GM19238 (cell line): ENCODE data around the gene NLGN4Y.

Experiments used
- DNase-seq: peaks from one replicate; pipeline ENCODE4 v3.0.0; 2011; ENCODE audit warnings: low spot score; ENCODE audit not compliant: insufficient read length

NLGN4Y gene

DNA sequence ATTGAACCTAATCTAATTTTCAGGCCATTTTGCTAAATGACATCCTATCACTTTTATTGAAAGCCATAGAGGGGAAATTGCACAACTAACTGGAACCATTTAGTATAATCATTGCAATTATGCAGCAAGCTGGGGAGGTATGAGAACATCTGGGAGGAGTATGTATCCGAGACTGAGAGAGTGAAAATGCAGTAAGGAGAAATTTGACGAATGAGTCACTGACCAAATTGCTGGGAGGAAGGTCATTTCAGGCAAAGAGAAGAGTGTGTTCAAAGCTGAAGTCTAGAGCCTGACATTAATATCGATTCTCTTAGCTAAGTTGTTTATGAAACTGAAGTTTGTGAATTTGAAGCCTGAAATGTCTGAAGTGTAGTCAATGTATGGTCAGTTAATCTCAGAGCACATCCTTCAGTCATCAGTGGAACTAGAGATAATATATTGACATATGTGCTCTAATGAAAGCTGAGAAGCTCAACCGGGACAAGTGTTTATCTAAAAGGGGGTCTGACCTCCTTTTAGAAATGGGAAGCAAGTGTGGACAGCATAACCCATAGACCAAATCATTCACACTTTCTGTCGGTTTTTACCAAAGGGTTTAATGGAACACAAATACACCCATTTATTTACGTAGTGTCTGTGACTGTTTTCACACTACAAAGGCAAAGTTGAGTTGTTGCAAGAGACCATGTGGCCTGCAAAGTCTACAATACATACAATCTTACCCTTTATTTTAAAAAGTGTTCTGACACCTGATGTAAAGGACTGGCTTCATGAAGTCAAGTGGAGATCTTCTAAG, 120.0 kb downstream of the NLGN4Y start:
- no peak for DNase-seq

DNA sequence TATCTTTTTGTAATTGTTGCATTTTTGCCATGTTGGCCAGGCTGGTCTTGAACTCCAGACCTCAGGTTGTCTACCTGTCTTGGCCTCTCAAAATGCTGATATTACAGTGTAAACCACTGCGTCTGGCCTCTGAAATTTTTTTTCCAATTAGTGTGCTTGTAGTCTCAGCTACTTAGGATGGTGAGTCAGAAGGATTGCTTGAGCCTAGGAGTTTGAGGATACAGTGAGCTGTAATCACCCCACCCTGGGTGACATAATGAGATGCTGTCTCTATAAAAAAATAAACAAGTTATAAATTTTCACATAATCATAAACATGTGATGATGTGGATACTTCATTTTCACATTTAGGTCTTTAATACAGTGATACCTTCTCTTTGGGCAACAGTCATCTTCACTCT, 154.9 kb downstream of the NLGN4Y start:
- DNase-seq = no peak

DNA sequence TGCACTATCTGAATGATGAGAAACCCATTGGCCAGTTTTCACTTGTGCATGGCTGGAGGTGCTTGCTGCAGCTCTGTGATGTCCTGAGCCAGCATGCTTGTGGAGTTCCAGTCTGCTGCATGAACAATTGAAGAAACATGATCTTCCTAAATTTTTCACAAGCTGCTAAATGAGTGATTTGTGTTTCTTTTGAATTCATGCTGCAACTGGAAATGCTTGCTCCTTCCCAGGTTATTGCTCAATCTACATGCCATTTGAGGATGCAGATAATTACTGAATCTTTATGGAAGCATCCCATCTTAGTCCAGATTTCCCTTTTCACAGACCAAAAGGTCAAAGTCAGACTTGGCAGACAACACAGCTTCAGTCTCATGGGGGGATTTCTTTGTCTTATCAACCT, 170.2 kb downstream of the NLGN4Y start:
- no peak for DNase-seq

DNA sequence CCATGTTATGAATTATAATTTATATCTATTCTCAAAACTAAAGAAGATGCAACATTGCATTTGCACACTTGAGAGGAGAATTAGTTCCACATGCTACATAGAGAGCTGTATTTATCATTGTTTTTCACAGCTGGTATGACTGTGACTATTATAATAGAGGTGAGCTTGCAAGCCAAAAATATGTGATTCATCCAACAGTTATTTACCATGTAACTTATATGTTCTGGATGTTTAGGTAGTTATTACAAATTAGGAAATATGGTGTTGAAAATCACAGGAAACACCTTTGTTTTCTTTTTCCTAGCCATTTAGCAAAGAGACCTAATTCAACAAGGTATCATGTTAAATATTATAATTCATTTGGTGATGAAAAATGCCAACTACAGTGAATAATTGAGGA, 183.8 kb downstream of the NLGN4Y start:
- no peak for DNase-seq

DNA sequence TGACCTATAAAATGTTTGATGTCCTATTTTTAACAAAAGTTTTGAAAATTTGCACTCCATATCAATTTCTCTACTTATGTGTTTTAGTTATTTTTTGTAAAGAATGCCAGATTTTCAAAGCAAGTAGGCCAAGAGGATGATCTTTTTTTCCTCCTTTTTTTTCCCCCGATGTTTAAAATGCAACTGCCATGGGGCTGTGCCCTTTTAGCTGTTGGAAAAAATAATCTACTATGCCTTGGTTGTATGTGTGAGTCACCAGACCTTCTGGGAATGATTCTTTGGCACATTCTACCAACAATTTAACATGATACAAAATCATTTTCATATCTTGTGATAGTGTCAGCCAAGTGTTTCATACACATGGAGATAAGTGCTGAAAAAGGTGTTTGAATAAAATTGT, 217.3 kb downstream of the NLGN4Y start:
- no peak for DNase-seq

DNA sequence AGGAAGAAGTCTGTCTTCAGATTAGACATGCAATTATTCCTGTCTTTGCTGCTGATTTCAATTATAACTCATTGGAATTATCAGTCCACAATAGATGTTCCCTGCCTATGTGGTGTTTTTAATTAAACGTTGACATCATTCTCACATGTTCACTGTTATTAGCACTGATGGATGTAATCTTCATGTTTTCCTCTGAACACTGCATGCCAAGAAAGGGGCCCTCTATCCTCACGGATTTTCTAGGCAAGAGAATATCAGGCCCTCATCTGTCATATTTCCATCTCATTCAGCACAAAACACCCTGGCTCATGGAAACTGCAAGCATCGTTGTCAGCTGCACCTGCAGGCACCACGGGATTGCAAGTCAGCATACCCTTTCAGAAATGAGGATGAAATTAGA, 224.0 kb downstream of the NLGN4Y start:
- DNase-seq = no peak

DNA sequence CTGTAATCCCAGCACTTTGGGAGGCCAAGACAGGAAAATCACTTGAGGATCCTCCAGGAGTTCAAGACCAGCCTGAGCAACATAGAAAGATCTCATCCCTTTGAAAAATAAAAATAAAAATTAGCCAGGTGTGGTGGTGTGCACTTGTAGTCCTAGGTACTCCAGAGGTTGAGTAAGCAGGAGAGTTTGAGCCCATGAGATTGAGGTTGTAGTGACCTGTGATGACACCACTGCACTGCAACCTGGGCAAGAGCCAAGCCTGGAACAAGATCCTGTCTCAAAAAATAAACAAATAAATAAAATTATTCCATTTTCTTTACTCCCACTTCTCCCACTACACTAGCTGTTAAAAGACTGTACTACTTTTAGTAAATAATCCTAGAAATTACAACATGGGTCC, 231.2 kb downstream of the NLGN4Y start:
- DNase-seq = no peak

DNA sequence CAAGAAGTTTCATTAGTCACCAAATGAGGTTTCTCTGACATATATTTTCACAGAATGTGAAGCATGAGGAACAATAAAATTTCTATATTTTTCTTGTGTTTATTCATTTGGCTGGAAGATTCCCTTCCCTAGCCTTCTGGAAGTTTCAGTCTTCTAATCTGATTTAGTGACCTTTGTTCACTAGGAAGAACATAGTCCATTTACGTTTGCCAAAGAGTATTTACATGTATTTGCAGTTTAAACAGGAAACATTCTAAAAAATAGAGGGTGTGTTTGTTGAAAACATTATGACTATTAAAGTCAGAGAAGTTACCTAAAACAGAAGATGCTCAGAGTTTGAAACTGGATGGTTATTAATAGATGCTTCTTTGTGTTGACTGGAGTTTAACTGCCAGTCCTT, 238.6 kb downstream of the NLGN4Y start:
- no peak for DNase-seq

DNA sequence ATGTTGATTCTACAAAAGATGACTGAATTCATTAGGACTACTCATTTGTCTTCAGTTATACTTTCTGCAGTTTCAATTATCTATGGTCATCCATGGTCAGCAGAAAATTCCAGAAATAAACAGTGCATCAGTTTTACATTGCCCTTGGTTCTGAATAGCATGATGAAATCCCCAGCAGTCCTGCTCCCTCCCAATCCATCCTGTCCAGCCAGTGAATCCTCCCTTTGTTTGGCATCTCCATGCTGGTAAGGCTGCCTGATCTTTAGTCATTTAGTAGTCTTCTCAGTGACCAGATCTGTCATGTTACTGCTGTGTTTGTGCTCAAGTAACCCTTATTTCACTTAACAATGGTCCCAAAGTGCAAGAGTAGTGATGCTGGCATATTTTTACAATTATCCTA, 239.3 kb downstream of the NLGN4Y start:
- DNase-seq = no peak

DNA sequence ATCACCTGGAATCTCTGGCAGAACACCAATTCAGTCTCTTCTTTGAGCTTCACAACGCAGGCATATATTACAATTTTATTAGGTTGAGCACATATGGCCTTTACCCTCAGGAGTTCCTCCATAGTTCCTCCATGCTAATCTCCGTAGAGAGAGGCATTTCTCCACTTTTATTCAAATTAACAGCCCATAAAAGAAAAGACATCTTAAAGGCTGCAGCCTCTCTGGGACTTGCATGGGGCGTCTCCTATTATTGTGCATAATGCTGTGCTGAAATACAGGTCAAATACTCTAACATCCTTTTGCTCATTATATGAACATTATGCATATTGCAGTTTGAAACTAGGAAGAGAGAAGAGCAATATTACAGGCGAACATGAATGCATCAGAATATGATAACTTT, 253.9 kb downstream of the NLGN4Y start:
- DNase-seq = no peak

DNA sequence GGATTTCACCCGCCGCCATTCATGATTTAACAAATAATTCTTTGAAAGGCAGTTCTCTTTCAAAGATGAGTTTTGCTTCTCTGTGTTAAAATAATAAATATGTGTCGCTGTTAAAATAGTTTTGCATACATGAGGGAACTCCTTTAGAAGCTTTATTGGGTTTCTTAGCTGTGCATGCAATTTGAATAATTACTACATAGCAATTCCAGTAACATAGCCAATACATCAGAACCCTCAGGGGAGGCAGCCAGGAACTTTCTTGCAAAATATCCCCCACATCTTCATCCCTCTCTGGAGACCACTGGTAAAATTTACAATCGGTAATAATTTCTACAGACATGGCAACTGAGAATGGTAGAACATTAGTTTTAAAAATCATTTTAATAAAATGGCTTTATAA, 268.8 kb downstream of the NLGN4Y start:
- DNase-seq = no peak

DNA sequence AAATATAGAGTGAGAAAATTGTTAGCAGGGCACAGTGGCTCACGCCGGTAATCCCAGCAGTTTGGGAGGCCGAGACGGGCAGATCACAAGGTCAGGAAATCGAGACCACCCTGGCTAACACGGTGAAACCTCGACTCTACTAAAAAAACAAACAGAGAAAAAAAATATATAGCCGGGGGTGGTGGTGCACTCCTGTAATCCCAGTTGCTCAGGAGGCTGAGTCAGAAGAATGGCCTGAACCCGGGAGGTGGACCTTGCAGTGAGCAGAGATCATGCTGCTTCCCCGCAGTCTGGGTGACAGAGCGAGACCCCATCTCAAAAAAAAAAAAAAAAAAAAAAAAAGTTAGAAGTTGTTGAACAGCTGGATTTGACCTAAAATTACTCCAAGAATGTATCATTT, 269.3 kb downstream of the NLGN4Y start:
- DNase-seq = no peak

DNA sequence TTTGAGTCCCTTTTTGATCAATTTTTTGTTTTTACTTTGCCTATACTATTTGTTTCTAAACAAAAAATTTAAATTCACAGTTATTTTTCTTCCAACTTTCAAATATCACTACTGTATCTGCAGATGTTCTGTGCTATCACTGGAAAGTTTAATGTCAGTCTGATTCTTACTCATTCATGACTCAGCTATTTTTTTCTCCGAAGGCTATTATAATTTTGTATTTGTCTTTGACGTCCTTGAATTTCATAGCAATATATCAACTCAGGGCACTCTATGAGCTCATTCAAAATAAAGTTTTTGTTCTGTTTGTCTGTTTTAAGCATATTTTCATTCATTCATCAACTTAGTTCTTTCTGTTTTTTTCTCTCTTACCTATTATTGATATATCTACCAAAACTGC, 273.7 kb downstream of the NLGN4Y start:
- DNase-seq = no peak

DNA sequence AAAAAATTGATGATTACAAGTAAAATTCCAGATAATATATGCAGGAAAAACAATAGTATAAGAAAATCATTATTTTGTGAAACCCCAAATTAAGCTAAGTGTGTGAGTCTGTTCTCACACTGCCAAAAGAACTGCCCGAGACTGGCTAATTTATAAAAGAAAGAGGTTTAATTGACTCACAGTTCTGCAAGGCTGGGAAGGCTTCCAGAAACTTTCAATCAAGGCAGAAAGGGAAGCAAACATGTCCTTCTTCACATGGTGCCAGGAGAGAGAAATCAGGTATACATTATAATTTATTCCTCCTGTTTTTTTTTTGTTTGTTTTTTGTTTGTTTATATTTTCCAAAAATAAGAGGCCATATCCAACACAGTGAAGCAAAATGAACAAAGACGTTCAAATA, 276.8 kb downstream of the NLGN4Y start:
- DNase-seq = no peak

DNA sequence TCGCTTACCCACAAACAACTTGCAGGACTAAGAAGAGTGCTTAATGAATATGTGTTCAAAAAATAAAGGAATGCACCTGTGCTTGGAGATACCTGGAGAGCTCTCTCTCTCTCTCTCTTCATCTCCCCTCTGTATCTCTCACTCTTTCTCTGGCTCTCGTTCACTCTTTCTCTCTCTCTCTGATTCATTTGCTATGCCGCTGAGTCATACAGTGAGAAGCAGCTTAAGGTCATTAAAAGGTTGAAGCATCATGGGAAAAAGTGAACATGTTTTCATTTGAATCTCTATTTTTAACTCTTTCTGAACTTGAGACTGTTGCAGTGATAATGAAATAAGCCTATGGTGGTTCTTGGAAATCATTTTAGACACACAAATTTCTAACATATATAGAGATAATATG, 277.8 kb downstream of the NLGN4Y start:
- DNase-seq = no peak

DNA sequence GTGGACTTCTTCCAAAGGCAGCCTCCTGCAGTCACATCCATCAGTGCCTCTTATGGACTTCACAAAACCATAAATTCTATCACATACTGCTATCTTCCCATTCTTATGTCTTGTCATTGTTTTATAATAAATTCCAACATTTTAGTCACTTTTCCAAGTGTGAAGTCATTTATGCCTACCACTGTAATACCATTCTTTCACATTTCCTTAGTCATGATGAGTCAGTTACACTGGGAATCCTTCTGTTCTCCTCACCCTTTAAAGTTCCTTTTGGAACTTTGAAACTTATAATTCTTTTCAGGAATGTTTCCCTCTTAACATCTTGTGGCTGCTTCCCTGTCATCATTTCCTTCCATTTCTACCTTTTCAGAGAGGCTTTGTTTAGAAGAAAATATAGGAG, 279.7 kb downstream of the NLGN4Y start:
- DNase-seq = no peak

DNA sequence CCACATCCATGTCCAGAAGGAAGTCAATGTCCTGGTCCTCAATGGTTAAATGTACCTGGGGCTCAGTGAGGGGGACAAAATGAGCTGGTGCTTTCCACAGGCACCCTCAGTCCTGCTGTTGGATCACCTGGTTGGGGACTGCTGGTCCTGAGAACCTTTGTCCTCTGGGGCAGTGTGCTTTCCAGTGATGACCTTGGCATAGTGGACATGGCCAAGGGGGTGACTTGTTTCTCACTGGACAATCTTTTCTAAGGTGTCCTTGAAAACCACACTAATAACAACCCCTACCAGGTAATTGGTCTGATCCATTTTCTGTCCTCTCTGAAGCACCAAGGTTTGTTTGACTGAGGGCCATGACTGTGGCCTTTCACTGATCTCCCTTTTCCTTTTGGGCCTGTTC, 294.1 kb downstream of the NLGN4Y start:
- DNase-seq = no peak

DNA sequence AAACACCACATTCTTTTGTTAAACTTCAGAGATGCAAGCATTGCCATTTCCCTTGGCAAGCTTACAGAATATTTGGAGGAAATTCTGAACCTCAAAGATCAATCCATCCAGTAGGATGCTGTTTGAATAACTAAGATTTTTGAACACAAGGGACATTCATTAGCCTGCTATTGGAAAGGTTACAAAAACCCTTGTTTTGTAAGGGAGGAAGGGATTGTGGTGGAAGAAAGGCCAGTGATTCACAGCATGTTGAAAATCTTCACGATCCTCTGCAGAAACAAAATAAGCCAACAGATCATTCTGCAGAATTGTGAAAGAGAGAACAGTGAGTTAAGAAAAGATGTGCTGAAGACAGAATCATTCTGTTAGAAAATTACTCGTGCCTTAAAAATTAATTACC, 297.9 kb downstream of the NLGN4Y start:
- no peak for DNase-seq

DNA sequence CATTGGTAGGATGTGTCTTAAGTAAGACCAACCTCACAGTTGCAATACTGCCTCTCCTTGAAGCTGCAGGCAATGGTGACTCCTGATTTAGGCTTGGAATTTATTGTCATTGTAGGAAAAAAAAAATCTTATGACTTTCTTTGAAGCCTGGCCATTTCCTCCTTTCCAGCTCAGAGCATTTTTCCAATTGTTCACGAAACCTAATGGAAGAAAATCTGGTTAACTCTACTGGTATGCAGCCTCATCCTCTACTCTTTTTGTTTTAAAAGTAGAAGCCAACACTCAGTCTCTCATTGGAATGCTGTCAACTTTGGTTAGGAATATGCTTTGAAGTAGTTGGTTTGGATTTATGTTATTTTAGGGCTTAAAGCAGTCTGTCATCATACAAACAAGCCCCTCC, 298.6 kb downstream of the NLGN4Y start:
- DNase-seq = no peak

DNA sequence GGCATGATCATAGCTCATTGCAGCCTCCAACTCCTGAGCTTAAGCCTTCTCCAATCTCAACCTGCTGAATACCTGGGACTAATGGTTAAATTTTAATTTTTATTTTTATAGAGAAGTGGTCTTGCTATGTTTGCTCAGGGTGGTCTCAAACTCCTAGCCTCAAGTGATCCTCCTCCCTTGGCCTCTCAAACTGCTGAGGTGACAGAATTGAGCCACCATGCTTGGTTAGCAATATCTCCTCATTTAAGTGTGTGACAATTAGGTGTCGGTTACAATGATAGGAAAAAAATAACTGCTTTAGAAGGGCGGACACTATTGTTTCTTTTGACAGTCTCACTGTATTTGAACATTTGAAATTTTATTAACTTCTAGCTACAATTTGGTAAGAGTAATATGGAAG, 300.3 kb downstream of the NLGN4Y start:
- DNase-seq = no peak

DNA sequence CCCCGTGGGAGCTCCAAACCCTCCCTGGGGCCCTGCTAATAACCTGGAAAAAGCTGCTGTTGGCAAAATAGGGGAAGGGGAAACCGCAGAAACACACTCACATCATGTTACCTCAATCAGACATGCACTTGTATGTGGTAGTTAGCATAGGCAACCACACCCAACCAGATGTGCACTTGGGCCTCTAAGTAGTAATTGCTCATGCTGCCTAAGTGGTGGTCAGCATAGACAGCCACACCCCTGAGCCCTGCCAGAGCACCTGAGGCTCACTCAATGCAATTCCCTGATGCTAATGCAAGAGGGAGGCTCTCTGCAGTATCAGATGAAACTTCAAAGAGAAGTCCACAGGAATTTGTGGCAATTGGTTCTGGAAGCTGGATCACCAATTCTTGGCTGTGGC, 301.4 kb downstream of the NLGN4Y start:
- DNase-seq = no peak

DNA sequence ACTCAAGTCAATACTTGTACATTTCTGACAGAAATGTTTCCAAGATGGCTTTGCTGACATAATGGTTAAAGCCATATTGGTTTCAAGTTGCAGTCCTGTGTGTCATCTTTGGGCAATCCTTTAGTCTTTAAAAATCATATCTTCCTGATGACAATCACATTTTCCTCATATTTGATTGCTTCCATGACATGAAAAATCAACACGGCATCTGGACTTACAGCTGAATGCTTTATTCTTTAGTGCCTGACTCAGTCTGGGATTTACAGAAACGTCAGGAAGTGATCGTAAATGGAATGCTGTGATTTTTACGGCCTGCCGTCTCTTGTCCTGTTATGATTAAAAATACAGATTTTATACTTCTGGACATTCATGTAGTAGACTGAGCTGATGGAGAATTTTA, 304.2 kb downstream of the NLGN4Y start:
- DNase-seq = no peak

DNA sequence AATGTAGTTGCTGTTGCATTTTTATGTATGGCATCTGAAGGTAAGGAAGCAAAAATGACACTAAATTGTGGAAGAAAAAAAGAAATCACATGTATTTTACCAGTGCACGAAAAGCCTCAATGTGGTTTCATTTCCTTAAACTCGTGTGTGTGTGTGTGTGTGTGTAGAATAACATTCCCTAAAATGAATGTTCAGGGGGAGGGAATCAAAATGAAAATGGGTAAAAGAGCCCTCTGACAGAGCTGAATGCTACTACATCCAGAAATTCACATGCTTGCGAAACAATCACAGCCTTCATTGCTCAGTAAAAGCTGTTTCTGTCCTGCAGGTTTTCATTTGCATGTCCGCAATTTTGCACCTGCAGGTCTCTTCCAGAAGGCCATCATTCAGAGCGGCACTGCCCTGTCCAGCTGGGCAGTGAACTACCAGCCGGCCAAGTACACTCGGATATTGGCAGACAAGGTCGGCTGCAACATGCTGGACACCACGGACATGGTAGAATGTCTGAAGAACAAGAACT, 305.1 kb downstream of the NLGN4Y start:
- no peak for DNase-seq
